IMR-90 (cell line): Measurements from ENCODE around the gene ARHGAP19.

Experiments used
- CEBPB ChIP-seq: IDR thresholded peaks from 2 replicates; pipeline ENCODE4 v1.6.1; 2012; ENCODE audit warnings: low read depth, low read length, improper control_type of control experiment
- CHD1 ChIP-seq: IDR thresholded peaks from 2 replicates; pipeline ENCODE4 v1.6.1; 2012; ENCODE audit warnings: low read depth, low read length, improper control_type of control experiment
- FOS ChIP-seq: fragments of 150-350 bp; IDR thresholded peaks from 2 replicates; pipeline ENCODE4 v1.6.1; 2016; ENCODE audit warnings: low read depth, low read length
- MAZ ChIP-seq: IDR thresholded peaks from 2 replicates; pipeline ENCODE4 v1.6.1; 2012; ENCODE audit warnings: low read depth, mild to moderate bottlenecking, low read length, improper control_type of control experiment, moderate library complexity, borderline replicate concordance
- MXI1 ChIP-seq: IDR thresholded peaks from 2 replicates; pipeline ENCODE4 v1.6.1; 2012; ENCODE audit warnings: low read depth, mild to moderate bottlenecking, low read length, moderate library complexity, borderline replicate concordance
- NFE2L2 ChIP-seq: fragments of 150-350 bp; IDR thresholded peaks from 2 replicates; pipeline ENCODE4 v1.6.1; 2016; ENCODE audit warnings: low read depth, mild to moderate bottlenecking, low read length
- POLR2A ChIP-seq: IDR thresholded peaks from 2 replicates; pipeline ENCODE4 v1.6.1; 2012; ENCODE audit warnings: mild to moderate bottlenecking, low read depth, low read length
- RAD21 ChIP-seq: IDR thresholded peaks from 2 replicates; pipeline ENCODE4 v1.6.1; 2012; ENCODE audit warnings: low read length, improper control_type of control experiment
- RFX5 ChIP-seq: IDR thresholded peaks from 2 replicates; pipeline ENCODE4 v1.8.0; 2012; ENCODE audit warnings: low read depth, mild to moderate bottlenecking, low read length, moderate library complexity
- SMC3 ChIP-seq: fragments of 150-350 bp; IDR thresholded peaks from 2 replicates; pipeline ENCODE4 v1.6.1; 2016; ENCODE audit warnings: low read depth, mild to moderate bottlenecking, antibody characterized with exemption, low read length, moderate library complexity
- TF ChIP-seq, protein P1 (sequence below): conservative IDR thresholded peaks from 2 replicates; pipeline ENCODE4 v1.5.1; 2012; ENCODE audit warnings: mild to moderate bottlenecking, low read depth, low read length, improper control_type of control experiment

DNA sequence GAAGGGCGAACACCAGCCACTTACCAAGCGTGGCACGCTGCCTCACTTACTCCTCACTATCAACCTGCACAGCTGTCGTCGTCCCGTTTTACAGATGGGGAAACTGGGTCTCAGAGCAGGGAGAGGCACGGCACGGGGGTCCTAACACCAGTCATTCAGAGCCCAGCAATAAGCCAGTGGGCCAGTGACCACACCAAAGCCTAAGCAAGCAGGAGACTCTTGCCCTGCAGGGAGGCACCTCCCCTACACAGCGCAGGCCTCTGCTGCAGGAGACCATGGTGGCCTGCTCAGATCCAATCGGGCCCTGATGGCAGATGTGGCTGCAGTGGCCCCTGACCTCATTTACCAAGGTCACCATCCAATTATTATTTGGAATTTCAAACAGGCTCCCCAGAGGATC, 111.5 kb downstream of the ARHGAP19 start:
- no peak for TF ChIP-seq RAD21
- TF ChIP-seq NFE2L2: no peak
- TF ChIP-seq POLR2A: no peak
- TF ChIP-seq, protein P1, sequence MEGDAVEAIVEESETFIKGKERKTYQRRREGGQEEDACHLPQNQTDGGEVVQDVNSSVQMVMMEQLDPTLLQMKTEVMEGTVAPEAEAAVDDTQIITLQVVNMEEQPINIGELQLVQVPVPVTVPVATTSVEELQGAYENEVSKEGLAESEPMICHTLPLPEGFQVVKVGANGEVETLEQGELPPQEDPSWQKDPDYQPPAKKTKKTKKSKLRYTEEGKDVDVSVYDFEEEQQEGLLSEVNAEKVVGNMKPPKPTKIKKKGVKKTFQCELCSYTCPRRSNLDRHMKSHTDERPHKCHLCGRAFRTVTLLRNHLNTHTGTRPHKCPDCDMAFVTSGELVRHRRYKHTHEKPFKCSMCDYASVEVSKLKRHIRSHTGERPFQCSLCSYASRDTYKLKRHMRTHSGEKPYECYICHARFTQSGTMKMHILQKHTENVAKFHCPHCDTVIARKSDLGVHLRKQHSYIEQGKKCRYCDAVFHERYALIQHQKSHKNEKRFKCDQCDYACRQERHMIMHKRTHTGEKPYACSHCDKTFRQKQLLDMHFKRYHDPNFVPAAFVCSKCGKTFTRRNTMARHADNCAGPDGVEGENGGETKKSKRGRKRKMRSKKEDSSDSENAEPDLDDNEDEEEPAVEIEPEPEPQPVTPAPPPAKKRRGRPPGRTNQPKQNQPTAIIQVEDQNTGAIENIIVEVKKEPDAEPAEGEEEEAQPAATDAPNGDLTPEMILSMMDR: no peak
- TF ChIP-seq RFX5: no peak
- no peak for TF ChIP-seq CHD1
- no peak for TF ChIP-seq MXI1
- TF ChIP-seq FOS: no peak
- TF ChIP-seq SMC3: no peak
- no peak for TF ChIP-seq CEBPB
- no peak for TF ChIP-seq MAZ
